GM12891 (cell line): ENCODE measurements around the gene MAP1A.

Experiments
- PAX5 ChIP-seq: IDR thresholded peaks from 2 replicates; pipeline ENCODE4 v1.6.1; 2011; ENCODE audit warnings: low read length, moderate library complexity, mild to moderate bottlenecking; ENCODE audit not compliant: insufficient read depth, severe bottlenecking
- POLR2A ChIP-seq: IDR thresholded peaks from 2 replicates; pipeline ENCODE4 v1.6.1; 2011; ENCODE audit warnings: low read depth, low read length, control low read depth
- POLR2AphosphoS5 ChIP-seq: IDR thresholded peaks from 2 replicates; pipeline ENCODE4 v1.6.1; 2011; ENCODE audit warnings: low read depth, low read length, control low read depth
- POU2F2 ChIP-seq: IDR thresholded peaks from 2 replicates; pipeline ENCODE4 v1.6.1; 2011; ENCODE audit warnings: low read depth, mild to moderate bottlenecking, control low read depth, low read length, moderate library complexity
- SPI1 ChIP-seq: IDR thresholded peaks from 2 replicates; pipeline ENCODE4 v1.6.1; 2011; ENCODE audit warnings: low read depth, low read length, control low read depth
- TAF1 ChIP-seq: IDR thresholded peaks from 2 replicates; pipeline ENCODE4 v1.6.1; 2011; ENCODE audit warnings: low read depth, low read length, control low read depth

DNA sequence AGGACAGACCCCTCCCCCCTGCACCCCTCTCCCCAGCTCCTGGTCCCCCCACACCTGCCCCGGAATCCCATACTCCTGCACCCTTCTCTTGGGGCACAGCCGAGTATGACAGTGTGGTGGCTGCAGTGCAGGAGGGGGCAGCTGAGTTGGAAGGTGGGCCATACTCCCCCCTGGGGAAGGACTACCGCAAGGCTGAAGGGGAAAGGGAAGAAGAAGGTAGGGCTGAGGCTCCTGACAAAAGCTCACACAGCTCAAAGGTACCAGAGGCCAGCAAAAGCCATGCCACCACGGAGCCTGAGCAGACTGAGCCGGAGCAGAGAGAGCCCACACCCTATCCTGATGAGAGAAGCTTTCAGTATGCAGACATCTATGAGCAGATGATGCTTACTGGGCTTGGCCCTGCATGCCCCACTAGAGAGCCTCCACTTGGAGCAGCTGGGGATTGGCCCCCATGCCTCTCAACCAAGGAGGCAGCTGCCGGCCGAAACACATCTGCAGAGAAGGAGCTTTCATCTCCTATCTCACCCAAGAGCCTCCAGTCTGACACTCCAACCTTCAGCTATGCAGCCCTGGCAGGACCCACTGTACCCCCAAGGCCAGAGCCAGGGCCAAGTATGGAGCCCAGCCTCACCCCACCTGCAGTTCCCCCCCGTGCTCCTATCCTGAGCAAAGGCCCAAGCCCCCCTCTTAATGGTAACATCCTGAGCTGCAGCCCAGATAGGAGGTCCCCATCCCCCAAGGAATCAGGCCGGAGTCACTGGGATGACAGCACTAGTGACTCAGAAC is 9.8 kb downstream of the MAP1A start:
- TF ChIP-seq POLR2A (no peak), POLR2AphosphoS5 (no peak), SPI1 (no peak), TAF1 (no peak), PAX5 (no peak), POU2F2 (no peak)
